Naive thymus-derived CD8-positive, alpha-beta T cell (primary cell): ENCODE results near the gene ADRA2B. TPM values are rescaled to one million over a fixed set of nuclear protein-coding genes. Genes with fewer than 3 reads are reported as not detected.
"Not testable (repeated sequence)": the region's sequence is repeated elsewhere in the genome, so short reads cannot be mapped to it uniquely, and the experiment has no call there.

Experiments used
- ATAC-seq, 2 donors: fragments of 150-1000 bp; cut with Tn5 transposase in 1 of 2; sonication (Bioruptor Pico), chemical (Tn5 transposase) in 1 of 2; 1 replicate in 1 of 2; 2 replicates in 1 of 2; pipeline ENCODE4 v1.10.0; 2021; ENCODE audit warnings: mild to moderate bottlenecking in 2 of 2, moderate library complexity in 2 of 2
- POLR2A ChIA-PET: fragments of 350-600 bp; sonication (Branson Sonifier 250); formaldehyde crosslinking; loops from one replicate; lab custom pipeline; 2021; ENCODE audit warnings: antibody characterized with exemption; lab: Charles Lee
- DNase-seq, 10 donors: peaks; one replicate each; pipeline versions ENCODE4 v3.0.0 to v3.0.0-alpha.2; 2020 to 2022
- H3K27ac Mint-ChIP-seq, 10 donors: one replicate each; pipeline ENCODE4 v1.8.0; 2020 to 2022; ENCODE audit warnings: mild to moderate bottlenecking in 10 of 10, mixed read lengths in 10 of 10, moderate library complexity in 4 of 10, inconsistent platforms in 1 of 10
- H3K27me3 Mint-ChIP-seq, 5 donors: one replicate each; pipeline ENCODE4 v1.8.0; 2021 to 2022; ENCODE audit warnings: mixed read lengths in 5 of 5
- H3K36me3 Mint-ChIP-seq, 3 donors: one replicate each; pipeline ENCODE4 v1.8.0; 2020 to 2022; ENCODE audit warnings: mixed read lengths in 3 of 3, mild to moderate bottlenecking in 2 of 3, inconsistent platforms in 1 of 3
- H3K4me1 Mint-ChIP-seq, 4 donors: one replicate each; pipeline ENCODE4 v1.8.0; 2021 to 2022; ENCODE audit warnings: mixed read lengths in 4 of 4
- H3K4me3 Mint-ChIP-seq, 10 donors: one replicate each; pipeline ENCODE4 v1.8.0; 2020 to 2022; ENCODE audit warnings: mild to moderate bottlenecking in 10 of 10, mixed read lengths in 10 of 10, moderate library complexity in 6 of 10, inconsistent platforms in 1 of 10
- H3K9me3 Mint-ChIP-seq, 9 donors: one replicate each; pipeline ENCODE4 v1.8.0; 2020 to 2022; ENCODE audit warnings: mixed read lengths in 9 of 9, mild to moderate bottlenecking in 3 of 9, inconsistent platforms in 1 of 9, moderate library complexity in 1 of 9
- polyA plus RNA-seq, 3 donors: library from polyadenylated mRNA; unstranded; fragments of 300-500 nt; fragmentation: Illumina TruSeq; gene quantifications; one replicate each; pipeline ENCODE4 v1.2.3, GENCODE V29; 2021
- total RNA-seq, 8 experiments: library from RNA in 2 of 8; stranded (reverse) in 2 of 8; gene quantifications; one replicate each; pipeline ENCODE4 v1.2.3 and lab custom pipeline; 2021 to 2026

ADRA2B gene
- total and polyA plus RNA-seq, 5 experiments from 2014 or later, result 0.22 TPM; not detected in 4

- POLR2A ChIA-PET, result interaction anchor here (0.9 to 18.2 kb wide), 5 partner anchors 17 to 122 kb away, joined by 3 to 373 read pairs (median 5); partner anchors contain the start of gene STARD7
- Mint-ChIP-seq H3K27ac (peak overlapping the region; percentile 77 to 100 (median 98)), H3K9me3 (peaks cover 0 to 2% (median 0%) of the 10 kb centered on the region in 9 donors), H3K4me3 (peak overlapping the region; percentile 91 to 97 (median 95)), H3K4me1 (peaks cover 23 to 65% (median 58%) of the 10 kb centered on the region in 4 donors), H3K36me3 (peaks cover 0 to 26% (median 7%) of the 10 kb centered on the region in 3 donors), H3K27me3 (peaks cover 0 to 1% (median 0%) of the 10 kb centered on the region in 5 donors)
- DNase-seq, result peak in 9 of 10 donors; percentile 54 to 70 (median 58)
- no peak for ATAC-seq
Observed at GRCh38 chr2:96142217-96143113, 26.1 kb upstream of the ADRA2B start.

GRCh38 chr2:96141624-96141967 lies 25.2 kb upstream of the ADRA2B start:
- H3K27me3 Mint-ChIP-seq, H3K9me3 Mint-ChIP-seq, ATAC-seq: not testable (repeated sequence)
- POLR2A ChIA-PET, result interaction anchor here (1.4 to 18.2 kb wide), 3 partner anchors 10 to 33 kb away, joined by 5 to 373 read pairs (median 175); no protein-coding TSS in a partner anchor
- Mint-ChIP-seq H3K4me1 (peaks cover 22 to 57% (median 50%) of the 10 kb centered on the region in 4 donors), H3K36me3 (peaks cover 0 to 26% (median 7%) of the 10 kb centered on the region in 3 donors), H3K27ac (peak overlapping the region in 9 of 10 donors; percentile 77 to 98 (median 94)), H3K4me3 (peak overlapping the region in 8 of 10 donors; percentile 28 to 97 (median 94))
- peak in 3 of 10 donors; percentile 0 to 26 (median 13) for DNase-seq

GRCh38 chr2:96140941-96141623 lies 24.7 kb upstream of the ADRA2B start:
- no peaks in the 10 kb centered on the region for H3K27me3 Mint-ChIP-seq
- peaks cover 0 to 26% (median 7%) of the 10 kb centered on the region in 3 donors for H3K36me3 Mint-ChIP-seq
- H3K4me3 Mint-ChIP-seq, result peak overlapping the region in 2 of 10 donors; percentile 45 to 97
- peaks cover 19 to 52% (median 45%) of the 10 kb centered on the region in 4 donors for H3K4me1 Mint-ChIP-seq
- POLR2A ChIA-PET, result interaction anchor here (0.6 to 18.2 kb wide), 4 partner anchors 10 to 262 kb away, joined by 3 to 373 read pairs (median 90); no protein-coding TSS in a partner anchor
- peaks cover 0 to 2% (median 0%) of the 10 kb centered on the region in 9 donors for H3K9me3 Mint-ChIP-seq
- no peak for ATAC-seq
- peak in 3 of 10 donors; percentile 1 to 50 (median 30) for DNase-seq
- H3K27ac Mint-ChIP-seq, result peak overlapping the region in 8 of 10 donors; percentile 41 to 98 (median 72)

DNA sequence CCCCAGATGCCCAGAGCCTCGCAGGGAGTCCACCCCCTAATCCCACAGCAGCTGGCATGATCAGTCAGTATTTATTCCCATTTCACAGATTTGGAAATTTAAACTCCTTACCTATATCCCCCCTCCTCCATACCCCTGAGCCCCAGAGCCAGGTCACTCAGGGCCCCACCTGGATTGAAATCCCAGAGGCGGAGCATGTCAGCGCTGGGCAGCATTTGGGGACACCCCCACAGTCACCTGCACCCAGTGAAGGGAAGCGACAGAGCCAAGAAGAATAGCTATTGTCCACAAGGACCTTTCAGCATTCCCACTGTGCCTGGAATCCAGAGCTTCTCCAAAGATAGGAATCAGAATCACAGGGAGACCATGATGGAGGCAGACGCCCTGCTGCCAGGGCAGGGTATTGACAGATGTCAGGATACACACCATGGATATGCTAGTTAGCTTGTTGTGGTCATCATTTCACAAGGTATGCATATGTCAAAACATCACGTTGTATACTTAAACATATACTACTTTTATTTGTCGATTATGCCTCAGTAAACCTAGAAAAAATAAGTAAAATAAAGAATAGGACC lies 22.9 kb upstream of the ADRA2B start:
- Mint-ChIP-seq H3K4me3 (no peak overlapping the region), H3K27me3 (no peaks in the 10 kb centered on the region), H3K4me1 (peaks cover 17 to 42% (median 37%) of the 10 kb centered on the region in 4 donors), H3K9me3 (no peaks in the 10 kb centered on the region), H3K27ac (peak overlapping the region in 8 of 10 donors; percentile 53 to 87 (median 71)), H3K36me3 (peaks cover 0 to 29% (median 6%) of the 10 kb centered on the region in 3 donors)
- ATAC-seq (no peak), DNase-seq (peak in 2 of 10 donors; percentile 1 to 31)
- POLR2A ChIA-PET, result interaction anchor here (1.1 to 18.2 kb wide), 5 partner anchors 9 to 147 kb away, joined by 3 to 373 read pairs (median 7); partner anchors contain the start of gene STARD7

DNA sequence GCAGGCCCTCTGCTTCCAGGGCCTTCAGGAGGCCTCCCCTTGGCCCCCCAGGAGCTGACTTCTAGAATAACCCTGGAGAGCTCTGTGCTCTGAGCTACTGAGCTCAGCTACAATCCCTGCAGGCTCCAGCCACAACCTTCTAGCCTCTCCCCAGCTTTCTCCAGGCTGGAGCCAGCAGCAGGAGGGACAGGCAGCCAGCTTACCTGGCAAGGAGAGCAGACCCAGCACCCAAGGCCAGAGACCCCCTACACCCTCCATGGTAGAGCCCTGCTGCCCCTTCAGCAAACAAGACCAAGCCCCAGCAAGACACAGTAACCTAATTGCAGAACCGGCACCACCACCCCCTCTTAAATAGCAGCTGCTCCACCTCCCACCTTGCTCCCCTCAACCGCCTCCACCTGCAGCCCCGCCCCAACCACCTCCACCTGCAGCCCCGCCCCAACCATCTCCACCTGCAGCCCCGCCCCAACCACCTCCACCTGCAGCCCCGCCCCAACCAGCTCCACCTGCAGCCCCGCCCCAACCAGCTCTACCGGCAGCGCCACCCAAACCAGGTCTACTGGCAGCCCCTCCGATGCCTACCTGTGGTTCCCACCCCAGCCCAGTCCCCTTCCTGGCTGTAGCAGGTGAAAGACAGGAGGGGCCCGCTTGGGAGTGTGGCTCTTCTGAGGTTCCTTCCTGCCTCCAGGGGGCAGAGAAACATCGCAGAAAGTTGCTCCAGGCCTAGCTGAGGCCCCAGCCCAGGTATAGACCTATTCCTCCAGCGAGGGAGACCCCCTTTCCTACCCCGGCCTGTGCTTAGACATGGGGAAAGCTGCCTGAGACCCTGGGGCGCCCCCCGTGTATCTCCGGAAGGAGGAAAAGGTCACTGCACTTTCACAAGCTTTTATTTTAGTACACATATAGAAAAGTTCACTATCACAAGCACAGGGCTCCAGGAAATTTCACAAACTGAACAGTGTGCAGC lies 22.1 kb upstream of the ADRA2B start, which contains the start of gene ASTL:
TSS of gene ASTL (minus strand) at position 324 of the 967 bp plus-strand sequence. CDS start at position 258, 66 bp downstream.
- Mint-ChIP-seq H3K9me3 (no peaks in the 10 kb centered on the region), H3K4me3 (peak within 1 kb of the TSS in 1 of 10 donors; percentile 64), H3K4me1 (peaks cover 11 to 35% (median 30%) of the 10 kb centered on the region in 4 donors), H3K36me3 (peaks cover 0 to 22% (median 0%) of the 10 kb centered on the region in 3 donors), H3K27ac (peak within 1 kb of the TSS in 9 of 10 donors; percentile 37 to 94 (median 73)), H3K27me3 (no peaks in the 10 kb centered on the region)
- ATAC-seq, result peak; percentile 69 to 70
- POLR2A ChIA-PET, result interaction anchor here (1.1 to 18.2 kb wide), 6 partner anchors 10 to 146 kb away, joined by 3 to 373 read pairs (median 5); partner anchors contain the start of gene STARD7
- DNase-seq, result peak; percentile 47 to 86 (median 71)

GRCh38 chr2:96137321-96138178 lies 21.2 kb upstream of the ADRA2B start:
- ATAC-seq, result no peak
- POLR2A ChIA-PET, result interaction anchor here (0.9 to 18.2 kb wide), 5 partner anchors 16 to 145 kb away, joined by 3 to 373 read pairs (median 3); no protein-coding TSS in a partner anchor
- DNase-seq, result peak in 2 of 10 donors; percentile 3 to 15
- Mint-ChIP-seq H3K4me3 (peak overlapping the region in 1 of 10 donors; percentile 64), H3K4me1 (peaks cover 9 to 26% (median 24%) of the 10 kb centered on the region in 4 donors), H3K9me3 (no peaks in the 10 kb centered on the region), H3K27ac (peak overlapping the region in 4 of 10 donors; percentile 49 to 94 (median 70)), H3K36me3 (peaks cover 0 to 15% (median 0%) of the 10 kb centered on the region in 3 donors), H3K27me3 (no peaks in the 10 kb centered on the region)

- ATAC-seq, result no peak
- Mint-ChIP-seq H3K4me3 (no peak overlapping the region), H3K9me3 (no peaks in the 10 kb centered on the region), H3K36me3 (peaks cover 0 to 7% (median 0%) of the 10 kb centered on the region in 3 donors), H3K27me3 (no peaks in the 10 kb centered on the region), H3K27ac (peak overlapping the region in 2 of 10 donors; percentile 11 to 44), H3K4me1 (peaks cover 4 to 20% (median 13%) of the 10 kb centered on the region in 4 donors)
- POLR2A ChIA-PET, result interaction anchor here (0.9 to 18.2 kb wide), 3 partner anchors 24 to 123 kb away, joined by 3 to 373 read pairs (median 175); no protein-coding TSS in a partner anchor
- peak in 2 of 10 donors; percentile 23 to 52 for DNase-seq
Observed at GRCh38 chr2:96136129-96136720, 19.9 kb upstream of the ADRA2B start.

- Mint-ChIP-seq H3K36me3 (peaks cover 0 to 5% (median 0%) of the 10 kb centered on the region in 3 donors), H3K27me3 (no peaks in the 10 kb centered on the region), H3K27ac (peak overlapping the region in 1 of 10 donors; percentile 25), H3K4me3 (no peak overlapping the region), H3K9me3 (no peaks in the 10 kb centered on the region), H3K4me1 (peaks cover 4 to 23% (median 12%) of the 10 kb centered on the region in 4 donors)
- DNase-seq (peak in 1 of 10 donors; percentile 24), ATAC-seq (no peak)
- POLR2A ChIA-PET, result interaction anchor here (0.6 kb wide), 1 partner anchor 613 kb away, joined by 6 read pairs; no protein-coding TSS in a partner anchor
Observed at GRCh38 chr2:96135621-96136020, 19.2 kb upstream of the ADRA2B start.

DNA sequence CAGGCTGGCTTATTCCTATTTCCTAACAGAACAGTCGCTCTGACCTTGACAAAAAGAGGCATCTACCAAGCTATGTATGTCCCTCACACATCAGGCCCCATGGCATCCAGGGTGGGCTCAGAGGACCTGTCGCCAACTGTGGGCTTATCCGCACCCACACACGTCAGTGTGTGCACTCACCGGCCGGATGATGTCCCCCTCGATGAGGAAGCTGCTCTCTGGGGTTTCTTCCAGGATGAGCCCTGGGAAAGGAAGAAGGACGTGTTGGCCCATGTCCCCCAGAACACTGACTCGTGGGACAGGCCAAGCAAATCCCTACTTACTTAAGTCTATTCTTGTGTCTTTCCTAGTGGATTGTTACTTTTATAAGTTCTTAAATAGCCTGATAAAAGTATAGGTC lies 18.8 kb upstream of the ADRA2B start:
- H3K9me3 Mint-ChIP-seq, result no peaks in the 10 kb centered on the region
- H3K27me3 Mint-ChIP-seq, result no peaks in the 10 kb centered on the region
- ATAC-seq (no peak), DNase-seq (no peak)
- H3K36me3 Mint-ChIP-seq, result peaks cover 0 to 9% (median 0%) of the 10 kb centered on the region in 3 donors
- peak overlapping the region in 2 of 10 donors; percentile 3 to 82 for H3K27ac Mint-ChIP-seq
- H3K4me1 Mint-ChIP-seq, result peaks cover 4 to 23% (median 12%) of the 10 kb centered on the region in 4 donors
- no peak overlapping the region for H3K4me3 Mint-ChIP-seq
- POLR2A ChIA-PET, result interaction anchor here (0.6 kb wide), 1 partner anchor 614 kb away, joined by 6 read pairs; no protein-coding TSS in a partner anchor
